Frontal cortex (tissue), 4 donors: ENCODE data around the gene SALL1. TPM values are rescaled to one million over a fixed set of nuclear protein-coding genes. Genes with fewer than 3 reads are reported as not detected.

ENCODE experiments used
- DNase-seq, 2 donors: peaks; one replicate each; pipeline ENCODE4 v3.0.0; 2012; ENCODE audit warnings: low spot score in 2 of 2
- FAIRE-seq: peaks from 2 replicates; lab custom pipeline; 2012; peaks lifted over from hg19 to GRCh38; lab: Jason Lieb, UNC
- total RNA-seq: library from RNA; depleted of rRNA; stranded (reverse); fragments of >200 nt; gene quantifications from one replicate; pipeline ENCODE4 v1.2.3, GENCODE V29; 2014
- donor health status: control.
- donor health status: control.
- donor health status: control.

Gene SALL1
- total RNA-seq, 1 donor from 2014 or later: 5.3 TPM

DNA sequence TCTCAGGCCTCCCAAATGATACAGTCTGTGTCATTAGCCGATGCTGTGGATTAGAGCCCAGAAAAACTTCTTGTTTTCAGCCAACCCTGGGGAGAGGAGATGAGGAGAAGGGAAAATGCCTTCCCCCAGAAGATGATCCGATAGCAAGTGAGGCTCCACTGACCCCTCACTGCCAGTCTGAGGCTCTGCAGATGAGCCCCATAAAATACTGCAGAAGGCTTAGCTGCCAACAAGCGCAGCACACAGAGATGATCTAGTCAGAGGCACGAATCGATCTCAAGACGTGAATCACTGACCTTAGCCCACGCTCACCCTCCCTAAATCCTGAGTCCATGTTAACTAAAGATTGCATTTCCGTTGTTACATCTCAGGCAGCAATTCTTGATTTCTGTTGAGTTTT, 31.5 kb downstream of the SALL1 start:
- no peak for FAIRE-seq
- DNase-seq: no peak

GRCh38 chr16:51116353-51116752, 34.7 kb downstream of the SALL1 start:
- DNase-seq: no peak
- no peak for FAIRE-seq

DNA sequence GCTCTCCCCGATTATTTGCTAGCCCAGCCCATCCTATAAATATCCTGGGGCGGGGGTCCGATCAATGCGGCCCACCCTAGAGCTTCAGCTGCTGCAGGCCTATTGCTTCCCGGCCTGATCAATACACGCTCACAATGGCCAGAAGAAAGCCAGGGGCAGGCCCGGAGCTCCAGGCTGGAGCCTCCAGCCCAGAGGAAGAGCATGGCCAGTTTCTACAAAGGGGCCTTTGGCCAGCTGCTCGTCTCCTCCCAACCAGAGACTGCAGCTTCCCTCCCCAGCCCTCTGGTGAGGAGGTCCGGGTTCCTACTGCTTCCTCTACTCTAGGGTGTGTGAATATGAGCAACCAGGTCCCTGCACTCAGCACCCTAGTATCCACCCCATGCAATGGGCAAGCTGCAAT, 36.7 kb downstream of the SALL1 start:
- DNase-seq (no peak), FAIRE-seq (no peak)

DNA sequence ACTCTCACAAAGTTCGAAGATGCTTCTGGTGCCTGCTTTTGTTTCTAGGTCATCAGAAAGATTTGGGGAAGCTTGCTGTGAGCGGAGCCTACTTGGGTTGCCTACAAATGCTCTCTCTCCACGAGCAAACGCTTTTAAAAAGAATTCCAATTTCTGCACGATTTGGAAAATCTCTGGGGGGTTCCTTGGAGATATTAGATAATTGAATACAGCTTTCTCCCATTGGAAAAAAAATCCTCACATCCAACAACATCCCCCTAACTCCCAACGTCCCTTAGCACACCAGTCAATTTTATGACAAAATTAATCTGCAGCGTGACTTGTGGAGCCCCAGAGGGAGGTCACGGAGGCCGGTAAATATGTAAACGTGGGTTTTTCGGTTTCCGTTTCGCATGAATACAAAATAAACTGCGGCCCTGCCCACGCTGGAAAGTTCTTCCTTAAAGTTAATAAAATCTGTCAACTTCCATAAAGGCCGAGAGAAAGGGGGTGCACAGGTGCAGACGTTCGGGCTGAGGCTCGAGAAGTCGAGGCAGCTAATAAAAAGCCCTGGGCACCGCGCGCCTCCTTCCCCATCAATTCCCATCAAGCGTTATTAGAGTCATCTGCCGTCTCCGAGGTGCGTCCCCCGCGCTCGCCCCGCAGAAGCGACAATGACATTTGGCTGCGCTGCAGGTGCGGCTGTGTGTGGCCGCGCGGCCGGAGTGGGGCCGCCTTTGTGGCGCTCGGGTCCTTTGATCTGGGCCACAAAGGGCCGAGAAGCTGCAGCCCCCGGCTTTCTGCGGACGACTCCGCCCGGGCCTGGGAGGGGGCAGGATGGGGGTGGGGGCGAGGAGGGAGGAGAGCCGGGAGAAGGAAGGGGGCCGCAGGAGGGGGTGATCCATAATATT, 37.6 kb downstream of the SALL1 start:
- FAIRE-seq (no peak), DNase-seq (no peak)

- FAIRE-seq: no peak
- no peak for DNase-seq
Observed at GRCh38 chr16:51112323-51112722, 38.7 kb downstream of the SALL1 start.

DNA sequence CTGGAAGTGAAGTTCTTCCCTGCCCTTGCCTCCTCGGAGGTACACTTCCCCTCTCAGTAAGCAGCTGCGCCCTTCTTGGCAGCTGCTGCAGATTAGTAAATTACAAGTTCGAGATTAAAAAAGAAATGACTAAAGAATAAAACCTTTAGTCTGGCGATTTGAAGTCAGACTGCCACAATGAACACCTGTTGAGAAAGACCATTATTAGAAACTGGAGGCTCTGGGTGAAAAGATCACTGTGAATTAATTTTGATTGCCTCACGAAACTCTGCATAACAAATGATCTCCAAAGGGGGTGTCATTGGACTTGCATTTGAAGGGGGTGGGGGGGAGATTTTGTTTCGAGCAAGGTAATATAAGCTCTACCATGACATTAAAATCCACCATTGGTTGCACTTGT, 39.3 kb downstream of the SALL1 start:
- FAIRE-seq (no peak), DNase-seq (no peak)

GRCh38 chr16:51110700-51111157, 40.3 kb downstream of the SALL1 start:
- FAIRE-seq (no peak), DNase-seq (no peak)

- FAIRE-seq: no peak
- no peak for DNase-seq
Observed at GRCh38 chr16:51109173-51109572, 41.9 kb downstream of the SALL1 start.

DNA sequence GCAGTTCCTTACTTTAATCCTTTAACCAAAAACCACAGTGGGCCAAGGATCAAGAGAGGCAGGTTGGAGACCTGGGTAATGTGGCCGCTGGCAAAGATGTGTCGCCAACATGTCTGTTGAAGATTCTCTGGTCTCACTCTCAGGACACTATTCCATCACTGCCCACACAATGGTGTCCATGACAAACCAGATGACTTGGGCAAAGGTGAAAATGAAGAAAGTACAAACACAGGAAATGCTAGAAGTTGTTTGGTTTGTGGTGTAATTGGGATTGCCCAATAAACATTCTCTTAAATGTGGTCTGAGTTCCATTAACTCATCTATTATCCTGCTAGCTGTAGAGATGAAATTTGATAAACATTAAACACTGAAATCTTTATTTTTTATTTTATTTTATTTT, 43.3 kb downstream of the SALL1 start:
- DNase-seq: no peak

GRCh38 chr16:51106535-51106934, 44.5 kb downstream of the SALL1 start:
- FAIRE-seq (no peak), DNase-seq (no peak)

More for the DNA sequence above, 43.3 kb downstream of the SALL1 start:
- FAIRE-seq: no peak

GRCh38 chr16:51103590-51103989, 47.5 kb downstream of the SALL1 start:
- no peak for FAIRE-seq
- DNase-seq: no peak

- DNase-seq: no peak
- no peak for FAIRE-seq
Observed at GRCh38 chr16:51097729-51098128, 53.3 kb downstream of the SALL1 start.

- FAIRE-seq (no peak), DNase-seq (no peak)
Observed at GRCh38 chr16:51095890-51096626, 55.0 kb downstream of the SALL1 start.

- FAIRE-seq (no peak), DNase-seq (peak in 1 of 2 donors; percentile 28)
Observed at GRCh38 chr16:51095084-51095881, 55.8 kb downstream of the SALL1 start.

DNA sequence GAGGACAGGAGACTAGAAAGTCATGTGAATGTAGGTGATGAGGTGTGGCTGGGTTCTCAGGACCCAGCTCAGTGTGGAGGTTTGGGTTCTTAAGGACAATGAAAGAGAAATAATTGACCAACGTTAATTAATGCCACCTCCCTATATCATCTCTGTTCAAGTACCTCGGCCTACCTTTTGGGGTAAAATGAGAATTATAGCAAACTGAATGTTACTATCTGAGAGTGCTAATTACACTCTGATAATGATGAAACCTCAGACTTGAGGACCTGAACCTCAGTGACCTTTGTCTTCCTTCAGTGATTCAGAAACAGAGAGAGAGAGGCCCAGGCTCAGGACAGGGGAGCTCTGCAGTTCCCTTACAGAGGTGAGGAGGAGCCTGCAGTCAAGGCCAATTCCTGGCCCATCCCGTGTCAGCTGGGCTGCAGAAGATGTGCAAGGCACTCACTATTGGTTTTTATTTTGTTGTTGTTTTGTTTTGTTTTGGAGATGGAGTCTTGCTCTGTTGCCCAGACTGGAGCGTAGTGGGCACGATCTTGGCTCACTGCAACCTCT, 57.3 kb downstream of the SALL1 start:
- DNase-seq (no peak), FAIRE-seq (no peak)
